DOHH2 (cell line): ENCODE data around the gene LIFR.

Source experiments
- H3F3A ChIP-seq: fragments of 200-600 bp; sonication (generic), shearing (Covaris generic); 2 replicates; pipeline ENCODE4 v1.6.0; 2016; ENCODE audit warnings: antibody characterized with exemption, mild to moderate bottlenecking; ENCODE audit not compliant: control insufficient read depth, insufficient read depth
- H3K27ac ChIP-seq: fragments of 200-600 bp; sonication (generic); 2 replicates; pipeline ENCODE4 v1.5.1; 2014; ENCODE audit warnings: low read depth, mild to moderate bottlenecking, low read length, moderate library complexity
- H3K27me3 ChIP-seq: fragments of 200-600 bp; sonication (generic); 2 replicates; pipeline ENCODE4 v1.6.1; 2014; ENCODE audit warnings: mild to moderate bottlenecking, low read length, mixed read lengths; ENCODE audit not compliant: control insufficient read depth
- H3K36me3 ChIP-seq: fragments of 200-600 bp; sonication (generic); 2 replicates; pipeline ENCODE4 v1.6.1; 2014; ENCODE audit warnings: mild to moderate bottlenecking, low read length, moderate library complexity, mixed read lengths; ENCODE audit not compliant: control insufficient read depth
- H3K4me1 ChIP-seq: fragments of 200-600 bp; sonication (generic); 2 replicates; pipeline ENCODE4 v1.6.1; 2014; ENCODE audit warnings: mild to moderate bottlenecking, low read length, mixed read lengths; ENCODE audit not compliant: control insufficient read depth
- H3K4me2 ChIP-seq: fragments of 200-600 bp; sonication (generic); 2 replicates; pipeline ENCODE4 v1.6.0; 2014; ENCODE audit warnings: mild to moderate bottlenecking, low read length, moderate library complexity
- H3K4me3 ChIP-seq: fragments of 200-600 bp; sonication (generic); 2 replicates; pipeline ENCODE4 v1.5.1; 2014; ENCODE audit warnings: mild to moderate bottlenecking, low read length, mixed read lengths
- H3K79me2 ChIP-seq: fragments of 200-600 bp; sonication (generic); 2 replicates; pipeline ENCODE4 v1.6.1; 2014; ENCODE audit warnings: mild to moderate bottlenecking, low read length, mixed read lengths; ENCODE audit not compliant: control insufficient read depth
- H3K9me2 ChIP-seq: fragments of 200-600 bp; sonication (generic); replicated peaks from 2 replicates; pipeline ENCODE4 v1.6.1; 2014; ENCODE audit warnings: mild to moderate bottlenecking, low read length, mixed read lengths; ENCODE audit not compliant: control insufficient read depth
- H3K9me3 ChIP-seq: fragments of 200-600 bp; sonication (generic); 2 replicates; pipeline ENCODE4 v1.6.1; 2014; ENCODE audit warnings: antibody characterized with exemption, low read length, mixed read lengths; ENCODE audit not compliant: control insufficient read depth, insufficient read depth
- H4K20me1 ChIP-seq: fragments of 200-600 bp; sonication (generic); 2 replicates; pipeline ENCODE4 v1.6.0; 2014; ENCODE audit warnings: low read depth, mild to moderate bottlenecking, antibody characterized with exemption, low read length, moderate library complexity; ENCODE audit not compliant: control insufficient read depth, insufficient read depth
- CTCF ChIP-seq: fragments of 200-600 bp; sonication (generic); IDR thresholded peaks from one replicate; pipeline ENCODE4 v1.5.1; 2014; ENCODE audit warnings: antibody characterized with exemption, mild to moderate bottlenecking, low read depth, low read length; ENCODE audit not compliant: poor library complexity, severe bottlenecking
- EZH2phosphoT487 ChIP-seq: fragments of 200-600 bp; sonication (generic); IDR thresholded peaks from 2 replicates; pipeline ENCODE4 v1.6.1; 2017; ENCODE audit warnings: borderline replicate concordance, mild to moderate bottlenecking, antibody characterized with exemption, low read length, moderate library complexity, mixed read lengths

Gene LIFR

GRCh38 chr5:38547257-38547656, 9.2 kb downstream of the LIFR start:
- no peak overlapping the region for H3K4me2 ChIP-seq
- no peaks in the 10 kb centered on the region for H3K27me3 ChIP-seq
- H3K79me2 ChIP-seq: no peaks in the 10 kb centered on the region
- TF ChIP-seq CTCF (no peak), EZH2phosphoT487 (no peak)
- H3K4me1 ChIP-seq: no peaks in the 10 kb centered on the region
- no peaks in the 10 kb centered on the region for H3K9me3 ChIP-seq
- H3K36me3 ChIP-seq: no peaks in the 10 kb centered on the region
- H4K20me1 ChIP-seq: no peaks in the 10 kb centered on the region
- H3K27ac ChIP-seq: no peak overlapping the region
- H3K4me3 ChIP-seq: no peak overlapping the region
- no peaks in the 10 kb centered on the region for H3F3A ChIP-seq
- H3K9me2 ChIP-seq: no peaks in the 10 kb centered on the region

GRCh38 chr5:38546691-38547146, 9.7 kb downstream of the LIFR start:
- TF ChIP-seq CTCF (no peak), EZH2phosphoT487 (no peak)
- no peaks in the 10 kb centered on the region for H3K79me2 ChIP-seq

DNA sequence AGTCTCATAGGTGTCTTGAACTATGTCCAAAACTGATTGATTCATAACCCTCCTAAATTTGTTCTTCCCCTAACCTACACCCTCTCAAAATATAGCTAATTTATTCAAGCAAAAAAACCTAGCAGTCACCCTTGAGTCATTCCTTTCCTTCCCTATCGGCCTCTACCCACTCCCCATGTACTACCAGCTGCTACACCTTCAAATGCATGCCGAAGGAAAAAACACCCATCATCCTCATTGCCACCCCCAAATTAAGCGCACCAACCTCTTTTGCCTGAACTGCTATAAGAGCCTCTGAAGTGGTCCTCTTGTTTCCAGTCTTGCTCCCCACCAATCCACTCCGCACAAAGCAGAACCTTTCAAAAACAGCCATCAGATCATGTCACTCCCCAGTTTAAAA, 12.6 kb downstream of the LIFR start:
- H3K4me2 ChIP-seq: no peak overlapping the region
- no peak overlapping the region for H3K4me3 ChIP-seq
- no peaks in the 10 kb centered on the region for H3K36me3 ChIP-seq
- no peaks in the 10 kb centered on the region for H3K9me3 ChIP-seq
- H3K79me2 ChIP-seq: no peaks in the 10 kb centered on the region
- H3F3A ChIP-seq: no peaks in the 10 kb centered on the region
- no peaks in the 10 kb centered on the region for H3K4me1 ChIP-seq
- H4K20me1 ChIP-seq: no peaks in the 10 kb centered on the region
- H3K9me2 ChIP-seq: no peaks in the 10 kb centered on the region
- TF ChIP-seq EZH2phosphoT487: no peak
- no peak for TF ChIP-seq CTCF
- H3K27me3 ChIP-seq: no peaks in the 10 kb centered on the region; the same call in 1 of the 2 replicates
- H3K27ac ChIP-seq: no peak overlapping the region

More at GRCh38 chr5:38546691-38547146, 9.7 kb downstream of the LIFR start:
- Histone ChIP-seq H3K4me1 (no peaks in the 10 kb centered on the region), H3K27ac (no peak overlapping the region), H3K36me3 (no peaks in the 10 kb centered on the region), H3K27me3 (no peaks in the 10 kb centered on the region), H3K4me3 (no peak overlapping the region), H4K20me1 (no peaks in the 10 kb centered on the region), H3K4me2 (no peak overlapping the region), H3K9me3 (no peaks in the 10 kb centered on the region), H3K9me2 (no peaks in the 10 kb centered on the region), H3F3A (no peaks in the 10 kb centered on the region)

DNA sequence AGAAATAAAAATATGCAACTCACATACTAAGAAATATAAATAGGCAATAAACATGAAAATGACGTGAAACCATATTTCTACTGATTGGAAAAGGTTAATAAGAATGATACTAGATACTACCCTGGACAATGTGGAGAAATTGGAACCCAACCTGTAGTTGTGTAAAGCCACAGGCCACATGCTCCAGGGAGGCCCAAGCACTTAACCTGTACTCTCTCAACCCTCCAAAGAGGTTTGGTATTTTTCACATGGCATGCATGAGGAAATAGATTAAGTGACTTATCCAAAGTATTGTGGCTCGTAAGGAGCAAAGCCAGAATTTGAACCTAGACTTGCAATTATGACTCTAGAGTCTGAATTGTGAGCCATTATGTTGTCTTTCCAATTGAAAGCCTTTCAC, 13.4 kb downstream of the LIFR start:
- Histone ChIP-seq H3K9me3 (no peaks in the 10 kb centered on the region), H3K36me3 (no peaks in the 10 kb centered on the region), H3F3A (no peaks in the 10 kb centered on the region), H3K79me2 (no peaks in the 10 kb centered on the region), H3K27me3 (no peaks in the 10 kb centered on the region; the same call in 1 of the 2 replicates), H3K9me2 (no peaks in the 10 kb centered on the region), H3K4me1 (no peaks in the 10 kb centered on the region), H3K4me3 (no peak overlapping the region), H3K27ac (no peak overlapping the region), H3K4me2 (no peak overlapping the region), H4K20me1 (no peaks in the 10 kb centered on the region)
- TF ChIP-seq EZH2phosphoT487: no peak
- TF ChIP-seq CTCF: no peak
